NCI-H2227 (cell line): Measurements from ENCODE around the gene VPS13C.

Experiments used
- DNase-seq: peaks from one replicate; lab custom pipeline; 2025; ENCODE audit not compliant: unreplicated experiment; lab: John Stamatoyannopoulos, UW

VPS13C gene

GRCh38 chr15:62060113-62060895 is at the start of gene VPS13C:
TSS of gene VPS13C (minus strand) at chr15:62060447. CDS start at chr15:62060374, 73 bp downstream.
- peak; percentile 93 for DNase-seq

GRCh38 chr15:62109437-62109836 is 49.2 kb upstream of the VPS13C start:
- no peak for DNase-seq

GRCh38 chr15:62108411-62108810 is 48.2 kb upstream of the VPS13C start:
- DNase-seq: no peak

GRCh38 chr15:62107571-62108121 is 47.4 kb upstream of the VPS13C start:
- DNase-seq: no peak

- no peak for DNase-seq
Measured at GRCh38 chr15:62106096-62106495, 45.8 kb upstream of the VPS13C start.

- DNase-seq: no peak
Measured at GRCh38 chr15:62105266-62105665, 45.0 kb upstream of the VPS13C start.

GRCh38 chr15:62104846-62105245 is 44.6 kb upstream of the VPS13C start:
- DNase-seq: no peak

GRCh38 chr15:62104401-62104800 is 44.2 kb upstream of the VPS13C start:
- DNase-seq: no peak

- DNase-seq: no peak
Measured at GRCh38 chr15:62103431-62103830, 43.2 kb upstream of the VPS13C start.

GRCh38 chr15:62099094-62099601 is 38.9 kb upstream of the VPS13C start:
- no peak for DNase-seq

GRCh38 chr15:62094388-62094787 is 34.1 kb upstream of the VPS13C start:
- peak; percentile 34 for DNase-seq

- peak; percentile 20 for DNase-seq
Measured at GRCh38 chr15:62093809-62094208, 33.6 kb upstream of the VPS13C start.

GRCh38 chr15:62090988-62091387 is 30.7 kb upstream of the VPS13C start:
- no peak for DNase-seq

GRCh38 chr15:62089616-62090015 is 29.4 kb upstream of the VPS13C start:
- no peak for DNase-seq

- DNase-seq: no peak
Measured at GRCh38 chr15:62088353-62088693, 28.1 kb upstream of the VPS13C start.

GRCh38 chr15:62087671-62088352 is 27.6 kb upstream of the VPS13C start:
- DNase-seq: peak; percentile 3

GRCh38 chr15:62085740-62086139 is 25.5 kb upstream of the VPS13C start:
- DNase-seq: no peak

GRCh38 chr15:62083194-62084154 is 23.2 kb upstream of the VPS13C start:
- no peak for DNase-seq

- no peak for DNase-seq
Measured at GRCh38 chr15:62079594-62079993, 19.3 kb upstream of the VPS13C start.

- DNase-seq: no peak
Measured at GRCh38 chr15:62075595-62076277, 15.5 kb upstream of the VPS13C start.
